GM12801 (cell line): ENCODE measurements around the gene UCK2.

Experiments used
- CTCF ChIP-seq: IDR thresholded peaks from one replicate; pipeline ENCODE4 v1.5.1; 2011; ENCODE audit warnings: control low read depth; ENCODE audit not compliant: insufficient read length; ENCODE audit errors: extremely low read depth

Gene UCK2

GRCh38 chr1:165827268-165828102 lies at the start of gene UCK2:
TSS of gene UCK2 (plus strand) at chr1:165827614. CDS start at chr1:165827834, 220 bp downstream.
- no peak for TF ChIP-seq CTCF

GRCh38 chr1:165787741-165788140 lies 39.7 kb upstream of the UCK2 start:
- no peak for TF ChIP-seq CTCF

DNA sequence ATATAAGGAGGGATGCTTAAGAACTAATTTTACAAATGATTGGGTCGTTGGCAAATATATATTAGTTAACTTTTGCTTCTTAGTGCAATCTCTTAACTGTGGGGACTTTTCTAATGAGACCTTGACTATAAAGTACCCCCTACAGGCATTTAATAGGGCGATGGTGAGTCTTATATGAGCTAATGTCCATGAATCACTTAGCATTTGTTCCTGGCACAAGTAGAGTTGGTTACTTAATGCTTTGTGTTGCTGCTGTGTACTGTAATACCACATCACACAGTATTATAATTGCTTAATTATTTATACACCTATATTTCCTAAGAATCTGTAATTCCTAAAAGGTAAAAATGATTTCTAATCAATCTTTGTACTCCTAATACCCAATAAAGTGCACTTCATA lies 33.5 kb upstream of the UCK2 start:
- no peak for TF ChIP-seq CTCF

GRCh38 chr1:165795894-165796293 lies 31.5 kb upstream of the UCK2 start:
- TF ChIP-seq CTCF, result no peak

- no peak for TF ChIP-seq CTCF
Observed at GRCh38 chr1:165799387-165799786, 28.0 kb upstream of the UCK2 start.

DNA sequence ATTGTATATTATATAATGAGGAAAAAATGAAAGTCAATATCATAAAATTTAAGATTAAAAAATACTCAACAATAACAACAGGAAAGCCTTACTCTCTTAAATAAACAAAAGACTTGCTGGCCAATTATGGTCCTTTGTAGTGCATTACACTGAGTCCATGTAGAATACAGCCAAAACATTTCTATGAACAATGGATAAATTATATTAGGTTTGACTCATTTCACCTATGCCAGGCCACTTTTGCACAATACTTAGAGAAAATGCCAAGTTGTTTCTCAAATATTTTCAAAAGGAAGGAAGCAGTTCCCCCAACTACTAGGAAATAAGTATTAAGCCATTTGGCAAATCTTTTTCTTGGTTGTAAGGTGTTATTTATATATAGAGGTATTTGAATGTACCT lies 19.8 kb upstream of the UCK2 start:
- TF ChIP-seq CTCF, result no peak

GRCh38 chr1:165815725-165816124 lies 11.7 kb upstream of the UCK2 start:
- TF ChIP-seq CTCF, result no peak
